ENCODE data around the gene MYH14. TPM values are rescaled to one million over a fixed set of nuclear protein-coding genes. Genes with fewer than 3 reads are reported as not detected.

Gene MYH14
- total RNA-seq, 1 experiment from 2014 or later = not detected

- POLR2A ChIA-PET = no interaction called here
- no peak for DNase-seq (ENCODE audit: unreplicated experiment)
- CTCF ChIA-PET = no interaction called here
- H3K27ac Mint-ChIP-seq (ENCODE audit: low read depth, unreplicated experiment) = no peak overlapping the region
- BruUV-seq (replicated peaks) = no TSS peak
- intact Hi-C loops (cut with micrococcal nuclease) = no loop called here
- H3K36me3 Mint-ChIP-seq (ENCODE audit: insufficient read depth, unreplicated experiment) = no peaks in the 10 kb centered on the region
- no peak overlapping the region for H3K4me3 Mint-ChIP-seq (ENCODE audit: unreplicated experiment)
- no peak for TF ChIP-seq CTCF (IDR thresholded peaks at IDR 0.05; ENCODE audit: unreplicated experiment)
- H3K9me3 Mint-ChIP-seq (ENCODE audit: unreplicated experiment) = no peaks in the 10 kb centered on the region
- H3K27me3 Mint-ChIP-seq (ENCODE audit: insufficient read depth, unreplicated experiment) = peaks cover 8% of the 10 kb centered on the region
- H3K4me1 Mint-ChIP-seq (ENCODE audit: insufficient read depth, unreplicated experiment) = no peaks in the 10 kb centered on the region
Measured at GRCh38 chr19:50303558-50303957, 100.1 kb downstream of the MYH14 start.

GRCh38 chr19:50308991-50309390 is 105.6 kb downstream of the MYH14 start:
- ChIA-PET CTCF (no interaction called here), POLR2A (no interaction called here)

GRCh38 chr19:50309396-50310125 is 106.1 kb downstream of the MYH14 start:
- H3K27ac Mint-ChIP-seq (ENCODE audit: low read depth, unreplicated experiment) = no peak overlapping the region
- no peak for TF ChIP-seq CTCF (IDR thresholded peaks at IDR 0.05; ENCODE audit: unreplicated experiment)
- no peaks in the 10 kb centered on the region for H3K9me3 Mint-ChIP-seq (ENCODE audit: unreplicated experiment)
- H3K4me3 Mint-ChIP-seq (ENCODE audit: unreplicated experiment) = no peak overlapping the region
- CTCF ChIA-PET = no interaction called here
- no peaks in the 10 kb centered on the region for H3K36me3 Mint-ChIP-seq (ENCODE audit: insufficient read depth, unreplicated experiment)
- intact Hi-C loops (cut with micrococcal nuclease) = no loop called here
- no peak for DNase-seq (ENCODE audit: unreplicated experiment)
- no TSS peak for BruUV-seq (replicated peaks)
- peaks cover 45% of the 10 kb centered on the region for H3K27me3 Mint-ChIP-seq (ENCODE audit: insufficient read depth, unreplicated experiment)
- POLR2A ChIA-PET = no interaction called here
- H3K4me1 Mint-ChIP-seq (ENCODE audit: insufficient read depth, unreplicated experiment) = no peaks in the 10 kb centered on the region

More at GRCh38 chr19:50308991-50309390, 105.6 kb downstream of the MYH14 start:
- no peak for TF ChIP-seq CTCF (IDR thresholded peaks at IDR 0.05; ENCODE audit: unreplicated experiment)
- no peak overlapping the region for H3K4me3 Mint-ChIP-seq (ENCODE audit: unreplicated experiment)
- no peaks in the 10 kb centered on the region for H3K4me1 Mint-ChIP-seq (ENCODE audit: insufficient read depth, unreplicated experiment)
- no peak for DNase-seq (ENCODE audit: unreplicated experiment)
- no peak overlapping the region for H3K27ac Mint-ChIP-seq (ENCODE audit: low read depth, unreplicated experiment)
- no peaks in the 10 kb centered on the region for H3K9me3 Mint-ChIP-seq (ENCODE audit: unreplicated experiment)
- intact Hi-C loops (cut with micrococcal nuclease) = no loop called here
- no TSS peak for BruUV-seq (replicated peaks)
- peaks cover 39% of the 10 kb centered on the region for H3K27me3 Mint-ChIP-seq (ENCODE audit: insufficient read depth, unreplicated experiment)
- H3K36me3 Mint-ChIP-seq (ENCODE audit: insufficient read depth, unreplicated experiment) = no peaks in the 10 kb centered on the region

- no peak for TF ChIP-seq CTCF (IDR thresholded peaks at IDR 0.05; ENCODE audit: unreplicated experiment)
- ChIA-PET CTCF (interaction anchor here (0.6 kb wide), 1 partner anchor 426 kb away, joined by 4 read pairs; no protein-coding TSS in a partner anchor), POLR2A (no interaction called here)
- no peaks in the 10 kb centered on the region for H3K9me3 Mint-ChIP-seq (ENCODE audit: unreplicated experiment)
- peaks cover 58% of the 10 kb centered on the region for H3K27me3 Mint-ChIP-seq (ENCODE audit: insufficient read depth, unreplicated experiment)
- no peak overlapping the region for H3K4me3 Mint-ChIP-seq (ENCODE audit: unreplicated experiment)
- DNase-seq (ENCODE audit: unreplicated experiment) = no peak
- H3K4me1 Mint-ChIP-seq (ENCODE audit: insufficient read depth, unreplicated experiment) = peaks cover 6% of the 10 kb centered on the region
- H3K36me3 Mint-ChIP-seq (ENCODE audit: insufficient read depth, unreplicated experiment) = no peaks in the 10 kb centered on the region
- intact Hi-C loops (cut with micrococcal nuclease) = no loop called here
- no TSS peak for BruUV-seq (replicated peaks)
- no peak overlapping the region for H3K27ac Mint-ChIP-seq (ENCODE audit: low read depth, unreplicated experiment)
Measured at GRCh38 chr19:50310759-50311465, 107.5 kb downstream of the MYH14 start.
